Ectodermal cell (in vitro differentiated cells): Measurements from ENCODE around the gene CPLX3.

Experiments
- H3K27ac ChIP-seq: 2 replicates; pipeline ENCODE4 v1.7.0; 2013; ENCODE audit warnings: mild to moderate bottlenecking, low read depth, low read length; ENCODE audit not compliant: insufficient read depth, poor library complexity, severe bottlenecking
- H3K27me3 ChIP-seq: 2 replicates; pipeline ENCODE4 v1.7.0; 2013; ENCODE audit warnings: mild to moderate bottlenecking, low read length; ENCODE audit not compliant: insufficient read depth, control insufficient read depth, poor library complexity, severe bottlenecking
- H3K36me3 ChIP-seq: one replicate; pipeline ENCODE4 v1.7.0; 2013; ENCODE audit warnings: low read length; ENCODE audit not compliant: control insufficient read depth, insufficient read depth
- H3K4me1 ChIP-seq: one replicate; pipeline ENCODE4 v1.7.0; 2013; ENCODE audit warnings: low read length; ENCODE audit not compliant: control insufficient read depth, insufficient read depth
- H3K4me3 ChIP-seq: 2 replicates; pipeline ENCODE4 v1.7.0; 2013; ENCODE audit warnings: low read depth, low read length, control low read depth; ENCODE audit not compliant: insufficient read depth
- H3K9me3 ChIP-seq: 2 replicates; pipeline ENCODE4 v1.7.0; 2013; ENCODE audit warnings: mild to moderate bottlenecking, low read length, moderate library complexity; ENCODE audit not compliant: control insufficient read depth
- WGBS, 2 experiments: methylation state at CpG; one replicate each; pipeline ENCODE4 v1.1.7; 2013; ENCODE audit warnings: missing lambda C conversion rate in 2 of 2; 5-methylcytosine and 5-hydroxymethylcytosine counted together

The CPLX3 gene

GRCh38 chr15:74820056-74820455 lies 6.4 kb upstream of the CPLX3 start:
- peaks cover 19% of the 10 kb centered on the region for H3K4me1 ChIP-seq
- no peaks in the 10 kb centered on the region for H3K9me3 ChIP-seq
- peaks cover 6% of the 10 kb centered on the region for H3K27me3 ChIP-seq
- no peak overlapping the region for H3K4me3 ChIP-seq
- no peaks in the 10 kb centered on the region for H3K36me3 ChIP-seq
- 94 to 95% methylated on average over 5 of the region's 5 CpGs for WGBS, 2 experiments
- no peak overlapping the region for H3K27ac ChIP-seq

- Histone ChIP-seq H3K27me3 (peaks cover 18% of the 10 kb centered on the region), H3K4me1 (peaks cover 19% of the 10 kb centered on the region), H3K36me3 (no peaks in the 10 kb centered on the region), H3K4me3 (no peak overlapping the region), H3K27ac (peak overlapping the region; percentile 50), H3K9me3 (no peaks in the 10 kb centered on the region)
- 24 to 26% methylated on average over 11 of the region's 11 CpGs for WGBS, 2 experiments
These were observed 5.2 kb upstream of the CPLX3 start for GRCh38 chr15:74821091-74821789.

GRCh38 chr15:74821790-74822158 lies 4.7 kb upstream of the CPLX3 start:
- Histone ChIP-seq H3K9me3 (no peaks in the 10 kb centered on the region), H3K27ac (no peak overlapping the region), H3K4me1 (peaks cover 15% of the 10 kb centered on the region), H3K27me3 (peaks cover 22% of the 10 kb centered on the region), H3K4me3 (no peak overlapping the region), H3K36me3 (no peaks in the 10 kb centered on the region)
- 90 to 92% methylated on average over 7 of the region's 7 CpGs for WGBS, 2 experiments

- H3K27me3 ChIP-seq: peaks cover 26% of the 10 kb centered on the region
- no peak overlapping the region for H3K27ac ChIP-seq
- no peaks in the 10 kb centered on the region for H3K9me3 ChIP-seq
- H3K4me1 ChIP-seq: peaks cover 15% of the 10 kb centered on the region
- H3K36me3 ChIP-seq: no peaks in the 10 kb centered on the region
- 81 to 85% methylated on average over 4 of the region's 4 CpGs for WGBS, 2 experiments
- no peak overlapping the region for H3K4me3 ChIP-seq
These were observed 4.2 kb upstream of the CPLX3 start for GRCh38 chr15:74822233-74822632.

GRCh38 chr15:74823324-74823723 lies 3.1 kb upstream of the CPLX3 start:
- 89% methylated on average over 6 of the region's 6 CpGs for WGBS, 2 experiments
- Histone ChIP-seq H3K27ac (no peak overlapping the region), H3K4me3 (no peak overlapping the region), H3K36me3 (no peaks in the 10 kb centered on the region), H3K4me1 (peaks cover 15% of the 10 kb centered on the region), H3K9me3 (no peaks in the 10 kb centered on the region), H3K27me3 (peaks cover 37% of the 10 kb centered on the region)

GRCh38 chr15:74824976-74825375 lies 1.5 kb upstream of the CPLX3 start:
- Histone ChIP-seq H3K27ac (no peak overlapping the region), H3K9me3 (no peaks in the 10 kb centered on the region), H3K4me3 (no peak overlapping the region), H3K36me3 (no peaks in the 10 kb centered on the region), H3K27me3 (peaks cover 47% of the 10 kb centered on the region), H3K4me1 (peaks cover 15% of the 10 kb centered on the region)
- 90 to 91% methylated on average over 7 of the region's 7 CpGs for WGBS, 2 experiments

GRCh38 chr15:74825866-74826265 lies 561 bp upstream of the CPLX3 start:
- Histone ChIP-seq H3K27me3 (peaks cover 47% of the 10 kb centered on the region), H3K4me3 (no peak overlapping the region), H3K9me3 (no peaks in the 10 kb centered on the region), H3K27ac (no peak overlapping the region), H3K36me3 (no peaks in the 10 kb centered on the region), H3K4me1 (peaks cover 9% of the 10 kb centered on the region)
- WGBS, 2 experiments: 73 to 83% methylated on average over 9 to 10 of the region's 10 CpGs

- no peak overlapping the region for H3K27ac ChIP-seq
- no peaks in the 10 kb centered on the region for H3K4me1 ChIP-seq
- peaks cover 47% of the 10 kb centered on the region for H3K27me3 ChIP-seq
- H3K36me3 ChIP-seq: no peaks in the 10 kb centered on the region
- 37 to 39% methylated on average over 21 of the region's 21 CpGs for WGBS, 2 experiments
- no peak overlapping the region for H3K4me3 ChIP-seq
- H3K9me3 ChIP-seq: no peaks in the 10 kb centered on the region
These were observed 494 bp downstream of the CPLX3 start for GRCh38 chr15:74826921-74827320.

GRCh38 chr15:74827614-74828013 lies 1.2 kb downstream of the CPLX3 start:
- Histone ChIP-seq H3K27me3 (peaks cover 47% of the 10 kb centered on the region), H3K4me1 (no peaks in the 10 kb centered on the region)

GRCh38 chr15:74828835-74829234 lies 2.4 kb downstream of the CPLX3 start:
- Histone ChIP-seq H3K9me3 (no peaks in the 10 kb centered on the region), H3K36me3 (no peaks in the 10 kb centered on the region), H3K27me3 (peaks cover 47% of the 10 kb centered on the region), H3K4me3 (no peak overlapping the region), H3K27ac (no peak overlapping the region), H3K4me1 (no peaks in the 10 kb centered on the region)
- 84 to 88% methylated on average over 6 of the region's 6 CpGs for WGBS, 2 experiments

More at GRCh38 chr15:74827614-74828013, 1.2 kb downstream of the CPLX3 start:
- Histone ChIP-seq H3K27ac (no peak overlapping the region), H3K9me3 (no peaks in the 10 kb centered on the region), H3K4me3 (no peak overlapping the region), H3K36me3 (no peaks in the 10 kb centered on the region)
- WGBS, 2 experiments: 69 to 70% methylated on average over 5 of the region's 5 CpGs
